Glutamatergic neuron (in vitro differentiated cells): ENCODE data around the gene MS4A13. TPM values are rescaled to one million over a fixed set of nuclear protein-coding genes. Genes with fewer than 3 reads are reported as not detected.

Experiments used
- DNase-seq: peaks from one replicate; pipeline ENCODE4 v3.0.0; 2022
- H3K27ac Mint-ChIP-seq: one replicate; pipeline ENCODE4 v1.8.0; 2020; ENCODE audit warnings: mild to moderate bottlenecking, mixed read lengths, inconsistent platforms; ENCODE audit not compliant: unreplicated experiment
- H3K27me3 Mint-ChIP-seq: one replicate; pipeline ENCODE4 v1.8.0; 2020; ENCODE audit warnings: mild to moderate bottlenecking, moderate library complexity, mixed read lengths, inconsistent platforms; ENCODE audit not compliant: unreplicated experiment
- H3K36me3 Mint-ChIP-seq: one replicate; pipeline ENCODE4 v1.8.0; 2020; ENCODE audit warnings: mild to moderate bottlenecking, mixed read lengths, inconsistent platforms; ENCODE audit not compliant: unreplicated experiment
- H3K4me1 Mint-ChIP-seq: one replicate; pipeline ENCODE4 v1.8.0; 2020; ENCODE audit warnings: mild to moderate bottlenecking, low read depth, mixed read lengths, inconsistent platforms; ENCODE audit not compliant: unreplicated experiment
- H3K4me3 Mint-ChIP-seq: one replicate; pipeline ENCODE4 v1.8.0; 2020; ENCODE audit warnings: mild to moderate bottlenecking, mixed read lengths, inconsistent platforms; ENCODE audit not compliant: unreplicated experiment
- H3K9me3 Mint-ChIP-seq: one replicate; pipeline ENCODE4 v1.8.0; 2020; ENCODE audit warnings: mild to moderate bottlenecking, moderate library complexity, mixed read lengths, inconsistent platforms; ENCODE audit not compliant: unreplicated experiment
- long read RNA-seq: library from polyadenylated mRNA; unstranded; transcript quantifications from one replicate; pipeline ENCODE4 v2.0.0, GENCODE V29; 2020; ENCODE audit not compliant: unreplicated experiment
- total RNA-seq: library from RNA; stranded (reverse); fragmentation: NEBNext Ultra II Directional; extraction: Animal tissue kit (Norgen Biotek cat#: 25700); gene quantifications from one replicate; pipeline ENCODE4 v1.2.1, GENCODE V29; 2021; ENCODE audit not compliant: unreplicated experiment
- TF ChIP-seq, protein P1 (sequence below): fragments of 200-600 bp; sonication (generic); IDR thresholded peaks from one replicate; pipeline ENCODE4 v1.5.0; 2021; ENCODE audit not compliant: partially characterized antibody, unreplicated experiment

MS4A13 gene, protein sequence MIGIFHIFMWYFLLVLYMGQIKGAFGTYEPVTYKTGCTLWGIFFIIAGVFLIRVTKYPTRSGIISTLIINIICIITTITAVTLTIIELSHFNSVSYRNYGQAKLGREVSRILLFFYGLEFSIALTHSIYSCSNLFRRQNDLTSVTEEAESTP
- not detected for total RNA-seq
- long read RNA-seq: 0 reads

DNA sequence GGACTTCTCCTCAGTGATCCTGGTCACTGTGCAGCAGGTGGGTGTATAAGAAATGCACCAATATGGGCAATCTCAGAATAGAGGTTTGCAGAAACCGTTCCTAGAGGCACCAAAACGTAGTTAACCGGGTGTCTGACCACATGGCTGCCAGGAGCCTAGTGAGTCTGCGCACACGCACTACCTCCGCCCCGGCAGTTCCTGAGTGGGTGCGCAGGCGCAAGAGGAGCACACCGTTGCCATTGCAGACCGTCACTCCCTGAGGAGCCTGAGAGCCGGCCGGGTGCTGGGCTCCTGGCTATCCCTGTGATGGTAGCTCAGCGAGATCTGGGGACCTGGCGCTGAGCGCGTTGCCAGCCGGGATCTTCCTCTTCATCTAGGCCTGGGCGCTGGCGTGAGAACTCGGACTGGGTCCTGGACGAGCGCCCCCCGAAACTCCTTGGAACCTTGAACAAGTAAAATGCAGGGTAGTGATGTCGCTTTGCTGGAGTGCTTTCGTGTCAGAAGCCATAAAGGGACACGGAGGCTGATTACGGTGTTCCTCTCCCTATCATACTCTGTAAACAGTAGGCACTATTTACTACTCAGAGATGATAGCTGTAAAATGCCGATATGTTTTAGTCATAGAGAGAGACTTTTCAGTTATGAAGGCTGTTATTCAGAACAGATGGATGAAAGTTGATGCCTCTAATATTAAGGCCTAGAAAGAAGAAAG is at the start of gene MS4A13:
TSS of gene MS4A13 (plus strand) at position 249 of the 712 bp plus-strand sequence. CDS start 2,692 bp downstream, outside the sequence.
- no peaks in the 10 kb centered on the region for H3K36me3 Mint-ChIP-seq
- peaks cover 7% of the 10 kb centered on the region for H3K4me1 Mint-ChIP-seq
- no peak within 1 kb of the TSS for H3K27ac Mint-ChIP-seq
- H3K27me3 Mint-ChIP-seq: peaks cover 4% of the 10 kb centered on the region
- no peak for DNase-seq
- peaks cover 2% of the 10 kb centered on the region for H3K9me3 Mint-ChIP-seq
- TF ChIP-seq, protein P1, sequence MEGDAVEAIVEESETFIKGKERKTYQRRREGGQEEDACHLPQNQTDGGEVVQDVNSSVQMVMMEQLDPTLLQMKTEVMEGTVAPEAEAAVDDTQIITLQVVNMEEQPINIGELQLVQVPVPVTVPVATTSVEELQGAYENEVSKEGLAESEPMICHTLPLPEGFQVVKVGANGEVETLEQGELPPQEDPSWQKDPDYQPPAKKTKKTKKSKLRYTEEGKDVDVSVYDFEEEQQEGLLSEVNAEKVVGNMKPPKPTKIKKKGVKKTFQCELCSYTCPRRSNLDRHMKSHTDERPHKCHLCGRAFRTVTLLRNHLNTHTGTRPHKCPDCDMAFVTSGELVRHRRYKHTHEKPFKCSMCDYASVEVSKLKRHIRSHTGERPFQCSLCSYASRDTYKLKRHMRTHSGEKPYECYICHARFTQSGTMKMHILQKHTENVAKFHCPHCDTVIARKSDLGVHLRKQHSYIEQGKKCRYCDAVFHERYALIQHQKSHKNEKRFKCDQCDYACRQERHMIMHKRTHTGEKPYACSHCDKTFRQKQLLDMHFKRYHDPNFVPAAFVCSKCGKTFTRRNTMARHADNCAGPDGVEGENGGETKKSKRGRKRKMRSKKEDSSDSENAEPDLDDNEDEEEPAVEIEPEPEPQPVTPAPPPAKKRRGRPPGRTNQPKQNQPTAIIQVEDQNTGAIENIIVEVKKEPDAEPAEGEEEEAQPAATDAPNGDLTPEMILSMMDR: no peak
- H3K4me3 Mint-ChIP-seq: no peak within 1 kb of the TSS

DNA sequence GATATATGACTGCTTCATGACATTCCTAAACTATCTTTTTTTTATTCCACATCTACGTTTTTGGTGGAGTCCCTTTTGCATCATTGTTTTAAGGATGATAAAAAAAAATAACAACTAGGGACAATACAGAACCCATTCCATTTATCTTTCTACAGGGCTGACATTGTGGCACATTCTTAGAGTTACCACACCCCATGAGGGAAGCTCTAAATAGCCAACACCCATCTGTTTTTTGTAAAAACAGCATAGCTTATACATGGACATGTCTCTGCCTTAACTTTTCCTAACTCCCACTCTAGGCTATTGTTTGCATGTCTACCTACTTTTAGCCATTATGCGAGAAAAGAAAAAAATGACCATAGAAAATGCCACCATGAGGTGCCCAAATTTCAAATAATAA is 46.4 kb upstream of the MS4A13 start:
- H3K9me3 Mint-ChIP-seq: no peaks in the 10 kb centered on the region
- TF ChIP-seq, protein P1: no peak
- H3K27ac Mint-ChIP-seq: no peak overlapping the region
- no peaks in the 10 kb centered on the region for H3K36me3 Mint-ChIP-seq
- H3K4me1 Mint-ChIP-seq: no peaks in the 10 kb centered on the region
- H3K27me3 Mint-ChIP-seq: no peaks in the 10 kb centered on the region
- DNase-seq: no peak
- H3K4me3 Mint-ChIP-seq: no peak overlapping the region

DNA sequence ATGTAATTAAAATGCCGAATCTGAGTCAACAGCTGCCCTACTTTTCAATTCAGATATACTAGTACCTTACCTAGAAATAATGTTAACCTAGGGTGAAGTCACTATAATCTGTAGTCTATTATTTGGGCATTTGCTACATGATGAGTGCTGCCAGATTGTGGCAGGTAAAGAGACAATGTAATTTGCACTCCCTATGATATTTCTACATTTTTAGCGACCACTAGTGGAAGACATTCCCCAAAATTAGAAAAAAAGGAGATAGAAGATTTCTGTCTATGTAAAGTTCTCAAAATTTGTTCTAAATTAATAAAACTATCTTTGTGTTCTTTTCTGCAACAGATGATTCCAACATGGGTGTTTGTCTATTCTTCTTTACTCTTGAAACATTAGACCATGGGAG is 45.5 kb upstream of the MS4A13 start:
- no peaks in the 10 kb centered on the region for H3K27me3 Mint-ChIP-seq

DNA sequence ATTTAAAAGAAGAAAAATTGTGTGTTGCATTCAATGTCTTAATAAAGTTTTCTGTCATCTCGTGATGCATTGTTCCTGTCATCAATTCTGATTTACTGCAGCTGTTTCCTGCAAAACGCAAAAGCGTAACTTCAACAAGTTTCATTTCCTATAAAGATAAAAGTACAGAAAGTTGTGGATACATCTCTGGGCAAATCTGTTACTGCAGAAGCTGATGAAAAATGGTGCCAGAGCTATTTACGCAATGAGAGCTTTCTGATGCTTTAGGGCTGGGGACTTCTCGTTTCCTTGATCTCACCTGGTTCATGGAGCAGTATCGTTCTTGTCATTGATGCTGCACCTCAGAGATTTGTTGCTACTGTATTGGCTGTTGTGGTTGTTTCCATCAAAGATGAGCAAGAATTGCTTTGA is 38.2 kb upstream of the MS4A13 start:
- Mint-ChIP-seq H3K9me3 (no peaks in the 10 kb centered on the region), H3K4me1 (no peaks in the 10 kb centered on the region), H3K27ac (no peak overlapping the region), H3K36me3 (no peaks in the 10 kb centered on the region), H3K4me3 (no peak overlapping the region), H3K27me3 (no peaks in the 10 kb centered on the region)
- TF ChIP-seq, protein P1: no peak
- no peak for DNase-seq

More for the DNA sequence above, 45.5 kb upstream of the MS4A13 start:
- no peaks in the 10 kb centered on the region for H3K36me3 Mint-ChIP-seq
- H3K9me3 Mint-ChIP-seq: no peaks in the 10 kb centered on the region
- no peak overlapping the region for H3K27ac Mint-ChIP-seq
- no peaks in the 10 kb centered on the region for H3K4me1 Mint-ChIP-seq
- DNase-seq: no peak
- TF ChIP-seq, protein P1: no peak
- no peak overlapping the region for H3K4me3 Mint-ChIP-seq

DNA sequence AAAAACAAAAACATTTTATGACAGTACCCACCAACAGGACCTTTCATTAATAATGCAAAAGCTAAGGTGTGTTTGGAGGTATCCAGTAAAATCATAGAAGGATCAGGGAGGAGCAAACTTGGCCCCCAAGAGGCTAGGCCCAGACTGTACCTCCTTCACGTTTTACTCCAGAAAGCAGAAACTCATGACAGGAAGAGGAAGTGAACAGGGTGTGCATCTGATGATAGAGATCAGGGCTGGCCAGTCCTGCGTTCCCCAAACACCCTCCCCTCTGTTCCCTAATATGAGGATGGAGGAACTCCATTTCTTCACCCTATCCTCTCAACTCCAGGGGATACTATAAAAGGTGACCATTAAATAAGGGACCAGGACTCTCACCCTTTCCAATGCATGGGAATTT is 32.8 kb upstream of the MS4A13 start:
- DNase-seq: no peak
- Mint-ChIP-seq H3K4me1 (no peaks in the 10 kb centered on the region), H3K9me3 (no peaks in the 10 kb centered on the region), H3K27me3 (no peaks in the 10 kb centered on the region), H3K4me3 (no peak overlapping the region), H3K27ac (no peak overlapping the region), H3K36me3 (no peaks in the 10 kb centered on the region)
- TF ChIP-seq, protein P1: no peak
